H1 (cell line): Measurements from ENCODE around the gene PDRG1. TPM values are rescaled to one million over a fixed set of nuclear protein-coding genes. Genes with fewer than 3 reads are reported as not detected.

Experiments
- EP300 ChIP-seq, 2 experiments: IDR thresholded peaks; 1 replicate in 1 of 2; 2 replicates in 1 of 2; pipeline ENCODE4 v1.6.1; 2011 to 2012; ENCODE audit warnings: low read depth in 2 of 2, low read length in 2 of 2, mild to moderate bottlenecking in 2 of 2, borderline replicate concordance in 1 of 2, inconsistent platforms in 1 of 2, moderate library complexity in 1 of 2
- FOSL1 ChIP-seq: IDR thresholded peaks from 2 replicates; pipeline ENCODE4 v1.6.1; 2011; ENCODE audit warnings: mild to moderate bottlenecking, low read depth, low read length, moderate library complexity; ENCODE audit not compliant: insufficient read depth
- HDAC2 ChIP-seq, 2 experiments: fragments of 300-600 bp in 1 of 2; sonication (generic) in 1 of 2; IDR thresholded peaks; 2 replicates each; pipeline ENCODE4 v1.6.1; 2011 to 2012; ENCODE audit warnings: low read depth in 2 of 2, low read length in 2 of 2, mild to moderate bottlenecking in 2 of 2, moderate library complexity in 2 of 2, borderline replicate concordance in 1 of 2, inconsistent platforms in 1 of 2
- KDM1A ChIP-seq: fragments of 200-600, 300-600 bp; sonication (generic); IDR thresholded peaks from 2 replicates; pipeline ENCODE4 v1.7.1; 2016; ENCODE audit warnings: mild to moderate bottlenecking, low read length, borderline replicate concordance
- KDM4A ChIP-seq: IDR thresholded peaks from one replicate; pipeline ENCODE4 v1.7.1; 2012; ENCODE audit warnings: low read depth, mild to moderate bottlenecking, moderate library complexity, low read length, inconsistent platforms; ENCODE audit not compliant: severe bottlenecking
- MAX ChIP-seq: IDR thresholded peaks from 2 replicates; pipeline ENCODE4 v1.6.1; 2012; ENCODE audit warnings: inconsistent platforms
- POLR2A ChIP-seq, 2 experiments: IDR thresholded peaks; 1 replicate in 1 of 2; 2 replicates in 1 of 2; pipeline ENCODE4 v1.6.1; 2011; ENCODE audit warnings: low read depth in 2 of 2, low read length in 2 of 2, mild to moderate bottlenecking in 2 of 2; ENCODE audit errors: control extremely low read depth in 1 of 2
- RBBP5 ChIP-seq: IDR thresholded peaks from 2 replicates; pipeline ENCODE4 v1.7.1; 2012; ENCODE audit warnings: low read depth, mild to moderate bottlenecking, inconsistent platforms, low read length, moderate library complexity, borderline replicate concordance
- RXRA ChIP-seq: IDR thresholded peaks from 2 replicates; pipeline ENCODE4 v1.6.1; 2011; ENCODE audit warnings: low read depth, mild to moderate bottlenecking, low read length, moderate library complexity; ENCODE audit not compliant: insufficient read depth
- SIN3A ChIP-seq, 2 experiments: IDR thresholded peaks in 1 of 2; conservative IDR thresholded peaks in 1 of 2; 2 replicates each; pipeline ENCODE4 v1.6.1; 2011 to 2012; ENCODE audit warnings: low read length in 2 of 2, improper control_type of control experiment in 1 of 2, low read depth in 1 of 2, mild to moderate bottlenecking in 1 of 2
- SRF ChIP-seq: IDR thresholded peaks from 2 replicates; pipeline ENCODE4 v1.6.1; 2011; ENCODE audit warnings: mild to moderate bottlenecking, low read depth, low read length, moderate library complexity
- TAF1 ChIP-seq: IDR thresholded peaks from 2 replicates; pipeline ENCODE4 v1.6.1; 2011; ENCODE audit warnings: mild to moderate bottlenecking, low read depth, low read length
- TAF7 ChIP-seq: optimal IDR thresholded peaks from 2 replicates; pipeline ENCODE3; 2011; ENCODE audit warnings: low read depth, mild to moderate bottlenecking, inconsistent platforms, low read length, moderate library complexity, borderline replicate concordance
- TCF12 ChIP-seq: IDR thresholded peaks from 2 replicates; pipeline ENCODE4 v1.6.1; 2011; ENCODE audit warnings: low read depth, mild to moderate bottlenecking, low read length
- polyA plus RNA-seq, 7 experiments: library from polyadenylated mRNA; depleted of rRNA in 3 of 7; stranded (reverse) in 5 of 7; unstranded in 2 of 7; fragments of >200 nt in 5 of 7; fragments of 200-250 nt in 2 of 7; gene quantifications; 1 replicate in 5 of 7; 2 replicates in 1 of 7; 4 replicates in 1 of 7; pipeline versions ENCODE4 v1.2.1 to v1.2.3, GENCODE V29; 2011 to 2013; ENCODE audit warnings: missing spikeins in 2 of 7, mixed read lengths in 2 of 7
- total RNA-seq: library from RNA; stranded (reverse); fragmentation: NEBNext Ultra II Directional; extraction: Animal tissue kit (Norgen Biotek cat#: 25700); gene quantifications from 2 replicates; pipeline ENCODE4 v1.2.1, GENCODE V29; 2021
- TF ChIP-seq, protein P1 (sequence below): IDR thresholded peaks from 2 replicates; pipeline ENCODE4 v1.6.1; 2011; ENCODE audit warnings: low read depth, mild to moderate bottlenecking, low read length; ENCODE audit not compliant: insufficient read depth

Gene PDRG1
- total and polyA plus RNA-seq, 2 of the 8 experiments (the other 6 are each of a cell fraction or from before 2014, with no cell fraction given), result 14.2 to 20.8 TPM

DNA sequence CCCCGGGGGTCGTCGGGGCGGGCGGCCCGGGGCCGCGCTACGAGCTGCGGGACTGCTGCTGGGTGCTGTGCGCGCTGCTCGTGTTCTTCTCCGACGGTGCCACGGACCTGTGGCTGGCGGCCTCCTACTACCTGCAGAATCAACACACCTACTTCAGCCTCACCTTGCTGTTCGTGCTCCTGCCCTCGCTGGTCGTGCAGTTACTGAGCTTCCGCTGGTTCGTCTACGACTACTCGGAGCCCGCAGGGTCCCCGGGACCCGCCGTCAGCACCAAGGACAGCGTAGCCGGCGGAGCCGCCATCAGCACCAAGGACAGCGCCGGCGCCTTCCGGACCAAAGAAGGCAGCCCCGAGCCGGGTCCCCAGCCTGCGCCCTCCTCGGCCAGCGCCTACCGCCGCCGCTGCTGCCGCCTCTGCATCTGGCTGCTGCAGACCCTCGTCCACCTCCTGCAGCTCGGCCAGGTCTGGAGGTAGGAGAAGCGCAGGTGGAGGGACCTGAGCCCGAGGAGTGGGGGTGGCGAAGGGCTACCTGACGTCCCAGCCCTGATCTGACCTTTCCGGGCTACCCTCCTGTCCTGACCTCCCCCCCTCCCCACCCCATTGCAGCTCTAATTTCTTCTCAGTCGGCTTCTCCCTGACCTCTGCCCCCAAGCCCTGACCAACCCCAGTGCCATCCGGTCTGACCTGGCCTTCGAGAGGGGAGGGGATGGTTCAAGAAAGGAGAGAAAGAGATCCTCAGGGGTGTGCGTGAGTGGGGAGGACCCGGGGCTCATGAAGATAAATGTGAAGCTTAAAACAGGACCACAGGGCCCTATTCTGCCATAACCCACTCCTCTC, 16.7 kb upstream of the PDRG1 start (continued):
- TF ChIP-seq RBBP5 (peak; percentile 93), HDAC2 (IDR thresholded peaks at IDR 0.05; ENCODE audit: borderline replicate concordance in 1 of 2, low read depth in 2 of 2, low read length in 2 of 2) (peak; percentile 100), TCF12 (peak; percentile 63; the same call in 1 of the 2 replicates), KDM1A (peak; percentile 60; the same call in 1 of the 2 replicates), TAF1 (peak; percentile 58), SIN3A (conservative IDR thresholded peaks at IDR 0.05 in 1 of 2, IDR thresholded peaks at IDR 0.05 in 1 of 2; ENCODE audit: low read depth in 1 of 2, low read length in 2 of 2) (peak; percentile 100), TAF7 (peak; percentile 98), KDM4A (peak; percentile 72), SRF (peak; percentile 65), POLR2A (IDR thresholded peaks at IDR 0.05; ENCODE audit: control extremely low read depth in 1 of 2, low read depth in 2 of 2, low read length in 2 of 2) (0 out of 3 replicates have a peak, but pooled peaks of 1 of the 2 experiments have one; percentile 49), RXRA (0 out of 2 replicates have a peak, but pooled peaks have one; percentile 44), FOSL1 (no peak; the same call in 1 of the 2 replicates), EP300 (IDR thresholded peaks at IDR 0.05; ENCODE audit: borderline replicate concordance in 1 of 2, low read depth in 2 of 2, low read length in 2 of 2) (peak in 1 of 2 experiments; percentile 69; a peak in 1 of 3 replicates), MAX (peak; percentile 82)
- TF ChIP-seq, protein P1, sequence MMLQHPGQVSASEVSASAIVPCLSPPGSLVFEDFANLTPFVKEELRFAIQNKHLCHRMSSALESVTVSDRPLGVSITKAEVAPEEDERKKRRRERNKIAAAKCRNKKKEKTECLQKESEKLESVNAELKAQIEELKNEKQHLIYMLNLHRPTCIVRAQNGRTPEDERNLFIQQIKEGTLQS, result no peak
